Loucy (cell line): Measurements from ENCODE around the gene FAM9C.

Experiments
- CTCF ChIP-seq: fragments of 200-600 bp; sonication (generic); conservative IDR thresholded peaks from 2 replicates; pipeline ENCODE4 v1.5.1; 2014; ENCODE audit warnings: mild to moderate bottlenecking, antibody characterized with exemption, low read length
- EZH2phosphoT487 ChIP-seq: fragments of 200-600 bp; IDR thresholded peaks from 2 replicates; pipeline ENCODE4 v1.6.1; 2018; ENCODE audit warnings: antibody characterized with exemption, mild to moderate bottlenecking, moderate library complexity, borderline replicate concordance

DNA sequence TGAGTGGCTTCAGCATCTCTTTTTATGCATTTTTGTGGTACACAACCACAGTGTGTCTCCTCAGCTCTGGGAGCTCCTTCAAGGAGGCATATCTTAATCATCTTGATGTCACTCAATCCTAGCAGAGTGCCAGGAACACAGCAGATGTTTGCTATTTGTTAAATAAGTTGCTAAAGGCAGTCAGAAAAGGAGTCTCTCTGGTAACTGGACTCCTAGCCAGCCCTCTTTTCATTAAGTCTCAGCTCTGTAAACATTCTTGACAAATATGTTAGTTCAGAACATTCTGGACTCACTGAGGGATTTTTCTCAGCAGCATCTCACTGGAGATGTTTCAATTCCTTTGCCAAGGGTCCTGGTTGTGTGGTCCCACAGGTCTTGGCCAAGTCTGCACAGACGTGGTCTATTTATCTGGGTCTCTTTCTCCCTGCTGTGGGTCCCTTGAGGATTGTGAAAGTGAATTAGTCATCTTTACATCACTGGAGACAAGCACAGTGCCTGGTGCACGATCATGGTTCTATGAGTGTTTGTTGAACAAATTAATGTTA lies 20.3 kb upstream of the FAM9C start:
- TF ChIP-seq CTCF: no peak
- TF ChIP-seq EZH2phosphoT487: no peak
